ENCODE data around the gene H6PD.
"Not testable (repeated sequence)": the region's sequence is repeated elsewhere in the genome, so short reads cannot be mapped to it uniquely, and the experiment has no call there.

The H6PD gene

DNA sequence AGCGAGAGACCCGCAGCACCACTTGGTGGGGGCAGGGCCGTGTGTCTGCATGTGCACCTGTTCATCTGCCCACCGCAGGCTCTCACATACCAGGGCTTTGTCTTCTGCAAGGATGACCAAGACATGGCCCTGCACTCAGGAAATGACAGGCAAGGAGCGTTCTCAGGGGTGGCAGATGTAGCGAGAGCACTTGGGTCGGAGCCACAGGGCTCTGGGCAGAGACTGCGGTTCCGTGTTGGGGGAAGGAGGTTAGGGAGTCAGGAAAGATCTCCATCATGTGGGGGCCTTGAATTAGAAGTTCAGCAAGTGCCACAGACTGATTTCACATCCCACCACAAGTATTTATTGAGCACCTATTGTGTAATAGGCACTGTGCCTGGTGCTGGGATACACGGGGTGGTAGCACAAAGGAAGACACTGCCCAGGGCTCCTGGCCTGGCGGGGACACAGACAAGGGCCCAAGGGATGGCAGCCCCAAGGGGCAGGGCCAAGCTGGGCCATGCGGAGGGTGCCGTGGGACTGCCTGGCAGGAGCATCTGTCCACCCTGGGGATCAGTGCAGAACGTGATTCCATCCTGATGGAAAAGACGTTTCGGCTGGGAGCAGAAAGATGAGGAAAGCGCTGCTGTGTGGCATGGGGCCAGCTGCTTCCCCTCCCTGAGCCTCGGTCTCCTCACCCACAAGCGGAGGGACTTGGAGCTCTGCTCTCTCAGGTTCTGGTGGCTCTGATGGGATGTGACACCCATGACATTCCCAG, 46.7 kb downstream of the H6PD start:
- DNase-seq: no peak

DNA sequence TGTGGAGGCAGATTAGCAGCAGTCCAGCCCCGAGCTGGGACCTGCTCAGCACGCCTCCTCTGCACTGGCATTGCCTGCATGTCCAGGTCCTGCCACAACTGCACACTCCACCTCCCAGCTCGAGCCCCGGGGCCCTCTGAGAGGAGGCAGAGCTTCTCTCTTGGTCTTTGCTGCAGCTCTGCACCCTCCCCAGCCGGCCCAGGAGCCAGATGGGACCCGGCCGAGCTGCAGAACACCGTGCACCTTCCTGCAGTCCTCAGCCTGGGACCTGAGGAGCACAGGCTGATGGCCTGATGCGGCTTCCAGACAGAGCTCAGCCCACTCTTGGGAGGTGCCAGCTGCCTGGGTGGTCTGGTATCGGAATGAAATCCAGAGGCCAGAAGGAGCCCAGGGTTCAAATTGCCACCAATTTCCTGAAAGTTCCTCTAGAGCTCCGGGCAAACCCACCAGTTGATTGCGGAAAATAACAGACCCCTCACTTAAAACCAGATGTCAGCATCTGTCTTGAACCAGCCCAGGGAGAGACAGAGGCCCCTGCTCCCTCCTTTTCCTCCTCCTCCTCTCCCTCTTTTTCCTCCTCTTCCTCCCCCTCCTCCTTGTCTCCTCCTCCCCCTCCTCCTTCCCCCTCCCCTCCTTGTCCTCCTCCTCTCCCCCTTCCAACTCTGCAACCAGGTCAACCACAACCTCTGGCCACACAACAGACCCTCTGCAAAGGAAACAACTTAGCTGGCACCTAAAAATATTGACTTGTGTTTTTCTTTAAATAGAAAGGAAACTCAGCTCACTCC, 47.5 kb downstream of the H6PD start:
- no peak for DNase-seq

DNA sequence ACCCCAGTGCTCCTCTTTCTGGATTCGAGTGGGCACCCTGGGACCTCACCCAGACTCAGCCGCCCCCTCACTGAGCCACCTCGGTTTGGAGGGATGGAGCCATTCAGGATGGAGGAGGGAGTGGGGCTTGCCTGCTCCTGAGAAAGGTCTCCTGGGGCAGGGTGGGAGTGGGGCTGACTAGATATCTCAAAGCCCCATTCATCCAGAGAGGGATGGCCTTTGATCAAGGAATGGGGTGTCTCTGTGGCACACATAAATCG, 48.1 kb downstream of the H6PD start:
- DNase-seq: no peak

DNA sequence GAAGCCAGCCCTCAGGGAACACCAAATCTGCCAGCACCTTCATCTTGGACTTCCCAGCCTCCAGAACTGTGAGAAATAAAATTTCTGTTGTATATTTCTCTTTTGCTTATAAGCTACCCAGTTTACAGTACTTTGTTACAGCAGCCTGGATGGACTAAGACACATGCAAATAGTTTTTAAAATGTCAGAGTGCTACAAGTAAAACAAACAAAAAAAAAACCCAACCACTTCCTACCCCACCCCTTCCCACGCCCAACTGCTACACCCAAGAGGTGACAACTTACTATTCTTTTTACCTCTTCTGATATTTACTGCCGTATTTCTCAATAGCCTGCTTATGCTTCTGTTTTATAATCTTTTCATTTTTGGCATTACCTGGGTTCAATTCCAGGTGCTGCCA, 49.5 kb downstream of the H6PD start:
- DNase-seq: no peak

DNA sequence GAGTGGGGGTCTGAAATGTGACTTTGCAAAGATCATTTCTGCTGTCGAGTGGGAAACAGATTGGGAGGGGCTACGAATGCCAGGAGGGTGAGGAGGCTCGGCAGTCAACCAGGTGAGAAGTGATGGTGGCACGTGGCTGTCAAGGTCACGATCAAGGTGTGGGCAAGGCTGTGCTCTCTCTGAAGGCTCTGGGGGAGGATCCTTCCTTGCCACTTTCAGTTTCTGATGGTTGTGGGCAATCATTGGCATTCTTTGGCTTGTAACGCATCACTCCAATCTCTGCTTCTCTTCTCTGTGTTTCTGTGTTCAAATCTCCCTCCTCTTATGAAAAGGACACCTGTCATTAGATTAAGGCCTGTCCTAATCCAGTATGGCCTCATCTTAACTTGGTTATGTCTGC, 52.0 kb downstream of the H6PD start:
- no peak for DNase-seq

DNA sequence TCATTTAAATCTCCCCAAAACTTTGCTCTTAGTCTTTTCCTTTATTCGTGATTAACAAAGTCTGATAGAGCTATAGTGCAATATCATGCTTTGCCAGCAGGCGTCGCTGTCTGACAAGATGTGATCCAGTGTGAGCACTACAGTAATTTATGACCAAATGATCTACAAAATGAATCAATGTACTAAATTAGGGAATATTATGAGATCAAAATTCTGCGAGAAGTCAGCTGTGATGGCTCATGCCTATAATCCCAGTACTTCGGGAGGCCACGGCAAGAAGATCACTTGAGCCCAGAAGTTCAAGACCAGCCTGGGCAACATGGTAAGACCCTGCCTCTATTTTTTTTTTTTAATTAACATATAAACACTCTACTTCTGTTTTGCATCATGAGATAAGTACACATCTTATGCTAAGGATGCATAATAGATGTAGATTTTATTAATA, 54.5 kb downstream of the H6PD start:
- DNase-seq: no peak

DNA sequence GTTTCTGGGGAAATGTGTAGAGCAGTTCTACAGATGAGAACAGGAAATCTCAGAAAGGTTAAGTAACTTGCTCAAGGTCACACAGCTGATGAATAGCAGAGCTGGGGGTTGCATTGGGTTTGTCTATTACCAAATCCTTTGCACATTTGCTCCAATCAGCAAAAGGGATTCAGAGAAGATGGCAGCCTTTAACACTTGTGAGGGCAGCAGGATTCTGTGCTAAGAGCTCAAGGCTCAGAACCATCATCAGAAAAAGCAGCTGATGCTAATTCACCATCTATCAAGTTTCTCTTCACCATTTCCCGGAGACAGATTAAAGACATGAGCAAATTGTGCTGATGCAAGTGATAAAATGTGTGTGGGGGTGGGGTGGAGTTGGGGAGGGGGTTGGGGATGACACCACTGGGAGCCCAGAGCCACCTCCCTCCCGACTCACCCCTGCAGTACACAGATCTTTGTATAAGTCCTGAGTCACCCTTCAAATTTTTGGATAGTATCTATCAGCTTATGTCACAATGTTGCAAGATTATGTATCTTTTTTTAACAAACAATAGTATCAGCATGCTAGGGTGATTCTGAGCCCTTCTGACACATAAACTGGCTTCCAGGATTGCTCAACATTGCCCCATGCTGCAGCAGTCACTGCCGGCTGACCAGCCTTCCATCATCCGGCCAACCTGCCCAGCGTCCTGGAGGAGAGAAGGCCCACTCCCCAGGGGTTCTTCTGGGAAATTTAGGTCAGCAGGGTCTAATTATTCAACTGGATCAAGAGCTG, 55.3 kb downstream of the H6PD start:
- no peak for DNase-seq

DNA sequence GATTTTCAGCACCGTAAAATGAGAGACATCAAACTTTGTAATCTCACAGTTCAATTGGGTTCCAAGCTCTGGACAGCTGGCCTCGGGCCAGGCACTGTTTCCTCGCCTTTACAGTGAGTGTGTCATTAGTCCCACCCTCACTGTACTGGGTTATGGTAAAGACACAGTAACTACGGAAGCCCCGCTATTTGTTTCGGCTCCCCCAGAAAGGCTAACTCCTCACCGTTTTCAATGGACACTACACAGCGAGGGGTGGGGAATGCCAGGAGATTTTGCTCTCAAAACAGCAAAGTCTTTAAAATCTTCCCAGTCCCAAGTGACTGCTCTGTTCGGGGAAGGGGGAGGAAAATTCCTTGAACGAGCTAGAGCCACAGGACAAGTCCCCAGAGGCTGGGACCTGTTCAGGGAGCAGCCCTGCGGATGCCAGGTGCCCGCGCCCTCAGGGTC, 57.4 kb downstream of the H6PD start:
- DNase-seq: no peak

DNA sequence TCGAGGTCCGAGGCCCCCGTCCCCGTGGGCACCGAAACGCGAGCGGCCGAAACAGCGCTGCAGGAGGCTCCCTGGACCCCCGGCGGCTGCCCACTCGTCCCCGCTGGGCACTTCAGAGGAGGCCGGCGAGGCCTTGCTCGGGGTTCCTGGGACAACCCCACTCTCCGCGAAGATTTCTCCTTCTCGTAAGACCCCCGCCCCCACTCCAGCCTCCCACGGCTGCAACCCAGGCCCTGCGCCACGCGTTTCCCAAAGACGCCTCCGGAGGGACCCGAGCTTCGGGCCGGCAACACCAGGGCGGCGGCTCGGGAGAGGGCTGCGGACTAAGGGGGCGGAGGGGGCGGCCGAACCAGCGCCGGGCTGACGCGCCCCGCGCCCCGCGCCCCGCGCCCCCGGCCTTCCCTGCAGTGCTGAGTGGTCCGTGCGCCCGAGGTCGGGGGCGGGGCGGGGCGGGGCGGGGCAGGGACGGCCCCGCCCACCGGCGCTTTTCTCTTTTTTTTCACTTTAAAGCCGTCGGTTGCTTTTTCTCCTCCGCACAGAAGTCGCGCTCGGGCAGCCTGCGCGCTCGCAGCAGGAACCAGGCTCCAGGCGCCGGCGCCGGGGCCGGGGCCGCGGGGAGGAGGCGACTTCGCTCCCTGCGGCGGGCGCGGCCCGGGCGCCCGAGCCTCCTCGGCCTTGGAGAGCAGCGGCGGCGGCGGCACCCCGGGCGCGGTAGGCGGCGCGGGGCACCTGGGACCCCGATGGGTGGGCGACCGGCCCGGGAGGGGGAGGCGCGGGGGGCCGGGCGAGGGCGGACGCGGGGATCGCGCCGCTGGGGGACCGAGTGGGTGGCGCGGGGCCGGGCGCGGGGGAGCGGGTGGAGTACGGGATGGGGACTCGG, 58.0 kb downstream of the H6PD start, which contains the start of gene SPSB1:
Gene SPSB1, plus strand, starts transcription at position 534 of the 880 bp plus-strand sequence. CDS start 62,998 bp downstream, outside the sequence.
- no peak for DNase-seq

DNA sequence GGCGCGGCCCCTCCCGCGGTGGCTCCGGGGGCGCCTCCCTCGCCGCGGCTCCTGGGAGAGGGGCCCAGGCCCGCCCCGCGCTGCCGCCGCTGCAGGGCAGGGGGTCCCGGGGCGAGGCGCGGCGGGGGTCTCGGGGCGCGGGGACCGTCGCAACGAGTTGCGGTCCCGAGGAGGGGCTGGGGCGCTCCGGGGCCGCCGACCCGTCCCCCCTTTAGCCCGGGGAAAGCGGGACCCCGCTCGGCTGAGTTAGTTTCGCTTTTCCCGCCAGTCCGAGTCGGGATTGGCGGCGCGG, 58.6 kb downstream of the H6PD start:
- no peak for DNase-seq

DNA sequence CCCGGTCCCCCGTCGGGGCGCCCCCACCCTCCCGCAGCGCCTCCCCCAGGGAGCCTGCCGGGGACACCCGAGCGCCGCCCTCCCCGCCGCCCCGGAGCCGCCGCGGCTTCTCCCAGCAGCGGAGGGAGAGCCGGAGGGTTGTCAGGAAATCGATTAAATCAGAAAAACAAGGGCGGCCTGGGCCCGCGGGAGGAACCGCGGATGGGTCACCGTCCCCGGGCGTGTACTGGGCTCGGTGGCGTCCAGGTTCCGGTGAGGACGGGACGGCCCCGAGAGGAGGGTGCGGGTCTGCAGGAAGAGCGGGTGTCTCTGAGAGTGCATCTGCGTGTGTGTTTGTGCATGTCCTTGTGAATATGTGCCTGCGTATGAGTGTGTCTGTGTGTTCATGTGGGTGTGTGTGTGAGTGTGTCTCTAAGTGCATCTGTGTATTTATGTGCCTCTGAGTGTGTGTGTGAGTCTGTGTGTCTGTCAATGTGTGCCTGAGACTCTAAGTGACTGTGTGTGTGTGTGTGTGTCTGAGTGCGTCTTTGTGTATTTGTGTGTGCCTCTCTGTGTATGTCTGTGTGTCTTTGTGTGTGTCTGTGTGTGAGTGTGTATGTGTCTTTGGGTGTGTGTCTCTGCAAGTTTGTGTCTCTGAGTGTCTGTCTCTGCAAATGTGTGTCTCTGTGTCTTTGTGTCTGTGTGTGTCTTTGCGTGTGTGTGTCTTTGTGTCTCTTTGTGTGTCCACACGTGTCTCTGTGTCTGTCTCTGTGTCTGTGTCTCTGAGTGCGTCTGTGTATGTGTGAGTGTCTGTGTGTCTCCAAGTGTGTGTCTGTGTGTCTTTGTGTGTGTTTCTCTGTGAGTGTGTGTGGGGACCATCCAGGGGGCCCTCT, 59.2 kb downstream of the H6PD start:
- no peak for DNase-seq

DNA sequence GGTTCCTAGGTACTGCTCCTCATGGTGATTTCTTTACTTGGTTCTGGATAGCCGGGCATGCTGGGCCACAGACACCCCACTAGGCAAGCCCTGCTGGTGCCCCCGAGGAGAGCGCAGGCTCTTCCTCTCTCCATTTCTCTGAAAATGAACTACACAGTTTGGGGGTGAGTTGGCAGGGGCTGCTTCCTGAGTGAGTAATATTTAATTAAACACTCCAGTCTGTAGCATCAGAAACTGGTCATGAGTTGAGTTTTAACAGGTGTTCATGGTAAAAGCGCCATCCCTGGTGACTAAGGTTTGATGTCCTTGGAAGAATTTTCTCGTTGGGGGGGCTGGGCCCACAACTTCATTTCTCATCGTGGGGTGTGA, 59.8 kb downstream of the H6PD start:
- DNase-seq: no peak

DNA sequence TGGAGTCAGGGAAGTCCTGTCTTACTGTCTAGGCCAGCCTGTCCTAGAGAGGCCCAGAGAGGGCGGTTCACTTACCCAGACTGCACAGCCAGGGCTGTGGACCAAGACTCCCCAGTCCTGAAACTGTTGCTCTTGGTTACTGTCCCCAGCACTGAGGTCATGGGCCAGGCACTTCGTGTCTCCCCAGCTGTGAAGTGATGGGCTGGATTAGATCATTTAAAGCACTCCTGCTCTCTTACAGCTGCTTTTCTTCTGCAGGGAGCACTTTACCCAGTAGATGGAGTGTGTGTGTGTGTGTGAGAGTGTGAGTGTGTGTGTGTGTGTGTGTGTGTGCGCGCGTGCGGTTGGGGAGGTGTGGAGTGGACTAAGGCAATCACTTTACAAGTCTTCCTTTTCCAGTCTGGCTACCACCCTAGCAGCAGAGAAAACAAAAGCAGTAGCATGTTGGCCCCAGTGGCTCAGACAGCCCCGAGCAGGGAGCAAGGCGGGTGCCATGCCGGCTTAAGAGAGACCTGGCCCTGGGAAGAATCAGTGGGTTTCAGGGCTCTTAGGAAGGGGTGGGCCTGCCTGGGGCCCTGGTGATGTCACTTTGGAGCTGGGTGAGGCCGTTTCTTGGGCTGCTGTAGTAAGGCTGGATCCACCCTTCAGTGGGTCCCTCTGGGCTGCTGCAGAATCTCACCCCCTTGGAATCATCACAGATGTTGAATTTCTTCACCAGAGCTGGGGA, 60.5 kb downstream of the H6PD start:
- DNase-seq: no peak

DNA sequence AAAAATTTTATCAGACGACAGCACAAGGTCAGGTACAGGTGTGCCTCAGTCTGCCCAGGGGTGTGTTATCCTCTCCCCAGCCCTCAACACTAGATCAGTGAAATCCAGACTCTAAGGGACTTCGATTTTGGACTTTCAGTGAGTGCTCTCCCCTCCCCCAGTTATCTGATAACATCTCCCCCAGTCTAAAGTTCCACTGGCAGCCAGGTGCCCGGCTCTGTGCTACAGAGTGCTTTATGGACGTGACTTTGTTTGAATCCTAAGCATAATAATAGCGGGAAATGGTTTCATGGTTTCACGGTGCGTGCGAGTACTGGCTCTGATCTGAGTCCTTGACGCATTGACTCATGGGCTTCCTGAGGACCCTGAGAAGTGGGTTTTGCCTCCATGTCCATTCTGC, 61.3 kb downstream of the H6PD start:
- DNase-seq: no peak

DNA sequence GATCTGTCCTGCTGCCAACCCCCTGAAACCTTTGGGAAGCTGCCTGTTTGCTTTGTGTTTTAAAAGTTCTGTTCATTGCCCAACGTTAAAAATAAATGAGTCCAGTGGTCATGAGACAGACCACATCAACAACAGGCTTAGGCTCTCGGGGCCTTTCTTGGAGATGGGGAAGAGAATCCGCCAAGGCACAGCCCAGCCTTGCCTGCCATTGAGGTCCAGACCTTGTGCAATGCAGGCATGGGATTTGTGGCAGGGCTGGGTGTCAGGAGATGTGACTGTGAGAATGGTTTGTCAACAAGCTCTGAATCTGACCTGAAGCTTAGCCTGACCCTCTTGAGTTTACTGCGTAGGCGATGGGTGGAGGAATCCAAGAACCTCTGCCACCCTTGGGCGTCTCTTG, 62.3 kb downstream of the H6PD start:
- DNase-seq: no peak

DNA sequence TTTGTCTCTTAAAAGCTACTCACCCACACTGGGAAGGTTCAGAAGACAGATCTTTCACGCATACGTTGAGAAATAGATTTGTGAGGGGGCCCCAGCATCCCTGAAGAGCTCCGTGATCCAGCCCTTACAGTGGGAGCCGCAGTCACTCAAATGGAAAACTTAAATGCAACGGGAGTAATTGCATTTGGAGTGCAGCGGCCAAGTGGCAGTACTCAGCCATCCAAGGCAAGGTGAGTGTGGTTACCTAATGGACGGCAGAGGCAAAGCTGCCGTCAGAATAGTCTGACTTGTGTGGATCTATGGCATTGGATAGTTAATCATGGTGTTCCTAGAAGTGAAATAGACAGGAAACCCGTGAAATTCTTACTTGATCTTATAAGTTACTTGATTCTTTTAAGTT, 63.3 kb downstream of the H6PD start:
- DNase-seq: no peak

DNA sequence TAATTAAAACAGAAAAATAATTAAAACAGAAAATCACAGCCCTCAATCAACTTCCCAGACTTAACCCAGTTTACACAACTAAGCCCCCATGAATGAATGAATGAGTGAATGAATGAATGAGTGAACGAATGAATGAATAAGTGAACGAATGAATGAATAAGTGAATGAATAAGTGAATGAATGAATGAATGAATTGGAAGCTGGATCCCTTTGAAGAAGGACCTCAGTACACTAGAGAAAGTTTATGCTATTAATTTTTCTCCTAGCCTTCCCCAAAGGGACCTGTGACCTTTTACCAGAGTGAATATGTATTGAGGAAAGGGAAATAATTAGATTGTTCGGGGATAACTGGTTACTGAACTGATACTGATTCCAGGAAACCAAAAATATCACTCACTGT, 63.7 kb downstream of the H6PD start:
- DNase-seq: no peak

DNA sequence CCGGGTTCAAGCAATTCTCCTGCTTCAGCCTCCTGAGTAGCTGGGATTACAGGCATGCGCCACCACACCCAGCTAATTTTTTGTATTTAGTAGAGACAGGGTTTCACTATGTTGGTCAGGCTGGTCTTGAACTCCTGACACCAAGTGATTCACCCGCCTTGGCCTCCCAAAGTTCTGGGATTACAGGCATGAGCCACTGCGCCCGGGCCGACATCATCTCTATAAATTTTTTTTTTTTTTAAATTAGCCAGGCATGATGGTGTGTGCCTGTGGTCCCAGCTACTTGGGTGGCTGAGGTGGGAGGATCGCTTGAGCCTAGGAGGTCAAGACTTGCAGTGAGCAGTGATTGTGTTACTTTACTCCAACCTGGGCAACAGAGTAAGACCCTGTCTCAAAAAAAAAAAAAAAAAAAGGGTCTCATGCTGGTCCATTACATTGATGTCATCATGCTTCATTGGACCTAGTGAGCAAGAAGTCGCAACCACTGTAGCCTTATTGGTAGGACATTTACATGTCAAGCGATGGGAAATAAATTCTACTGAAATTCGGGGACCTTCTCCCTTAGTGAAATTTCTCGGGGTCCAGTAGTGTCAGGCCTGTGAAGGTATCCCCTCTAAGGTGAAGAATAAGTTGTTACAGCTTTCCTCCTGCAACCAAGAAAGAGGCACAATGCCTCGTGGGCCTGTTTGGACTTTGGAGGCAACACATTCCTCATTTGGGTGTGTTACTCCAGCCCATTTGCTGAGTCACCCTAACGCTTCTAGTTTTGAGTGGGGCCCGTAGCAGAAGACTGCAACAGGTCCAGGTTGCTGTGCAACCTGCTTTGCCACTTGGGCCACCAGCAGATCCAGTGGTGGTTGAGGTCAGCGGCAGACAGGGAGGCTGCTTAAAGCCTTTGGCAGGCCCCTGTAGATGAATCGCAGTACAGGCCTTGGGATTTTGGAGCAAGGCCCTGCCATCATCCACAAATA, 65.3 kb downstream of the H6PD start:
- DNase-seq: not testable (repeated sequence)

DNA sequence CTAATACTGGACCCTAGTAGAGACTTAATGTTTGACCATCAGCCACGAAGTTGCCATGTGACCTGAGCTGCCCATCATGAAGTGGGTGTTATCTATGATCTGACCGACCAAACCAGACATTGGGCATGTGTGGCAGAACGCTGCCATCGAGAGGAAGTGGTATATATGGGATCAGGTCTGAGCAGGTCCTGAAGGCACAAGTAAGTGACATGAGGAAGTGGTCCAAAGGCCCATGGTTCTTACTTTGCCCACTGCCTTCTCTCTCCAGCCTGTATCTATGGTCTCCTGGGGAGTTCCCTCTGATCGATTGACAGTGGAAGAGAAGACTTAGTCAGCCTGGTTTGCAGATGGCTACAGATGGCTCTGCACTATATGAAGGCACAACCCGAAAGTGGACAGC, 66.0 kb downstream of the H6PD start:
- DNase-seq: no peak

Measured in 8988T (cell line).